Esophagus muscularis mucosa (tissue), 4 donors: ENCODE data around the gene ACTN4. TPM values are rescaled to one million over a fixed set of nuclear protein-coding genes. Genes with fewer than 3 reads are reported as not detected.

ENCODE experiments used
- DNase-seq: peaks from one replicate; pipeline ENCODE4 v3.0.0-alpha.2; 2017; ENCODE audit errors: extremely low spot score
- H3K27ac ChIP-seq, 4 donors: fragments of 200-600 bp; sonication (generic); replicated peaks in 1 of 4; 1 replicate in 3 of 4; 2 replicates in 1 of 4; pipeline ENCODE4 v1.5.1; 2016 to 2019; ENCODE audit warnings: mild to moderate bottlenecking in 1 of 4
- H3K27me3 ChIP-seq, 4 donors: fragments of 200-600 bp; sonication (generic); one replicate each; pipeline versions ENCODE4 v1.5.1 to v1.6.0; 2016 to 2019
- H3K36me3 ChIP-seq, 4 donors: fragments of 200-600 bp; sonication (generic); one replicate each; pipeline ENCODE4 v1.5.1; 2016 to 2019
- H3K4me1 ChIP-seq, 4 donors: fragments of 200-600 bp; sonication (generic); one replicate each; pipeline ENCODE4 v1.5.1; 2016 to 2019
- H3K4me3 ChIP-seq, 4 donors: fragments of 200-600 bp; sonication (generic); 1 replicate in 2 of 4; 2 replicates in 2 of 4; pipeline ENCODE4 v1.5.1; 2016 to 2019; ENCODE audit warnings: mild to moderate bottlenecking in 4 of 4, moderate library complexity in 1 of 4
- H3K9me3 ChIP-seq, 4 donors: fragments of 200-600 bp; sonication (generic); 1 replicate in 3 of 4; 2 replicates in 1 of 4; pipeline ENCODE4 v1.5.1; 2016 to 2019
- EP300 ChIP-seq: sonication (generic); formaldehyde crosslinking; IDR thresholded peaks from one replicate; pipeline ENCODE4 v1.6.1; 2017; ENCODE audit warnings: antibody characterized with exemption
- POLR2A ChIP-seq: fragments of 450-650 bp; IDR thresholded peaks from one replicate; pipeline ENCODE4 v1.6.1; 2017; ENCODE audit warnings: antibody characterized with exemption, moderate library complexity, mild to moderate bottlenecking, low read depth
- POLR2AphosphoS5 ChIP-seq, 2 donors: sonication (generic); formaldehyde crosslinking; IDR thresholded peaks; one replicate each; pipeline ENCODE4 v1.6.1; 2017; ENCODE audit warnings: antibody characterized with exemption in 2 of 2
- WGBS: methylation state at CpG from one replicate; pipeline ENCODE4 v1.1.5; 2018; 5-methylcytosine and 5-hydroxymethylcytosine counted together
- intact Hi-C: fragments of 100-400 bp; cut with DNase I; formaldehyde crosslinking; loops from one replicate; pipeline ENCODE4 v1.15.1; 2023
- total RNA-seq, 4 donors: library from RNA; depleted of rRNA; stranded (reverse); fragments of >200 nt; gene quantifications; one replicate each; pipeline versions ENCODE4 v1.1.0 to v1.2.1, GENCODE V29; 2016
- TF ChIP-seq, protein P1 (sequence below), 3 experiments: fragments of 200-600 bp in 2 of 3; fragments of 450-650 bp in 1 of 3; sonication (generic) in 2 of 3; IDR thresholded peaks; one replicate each; pipeline ENCODE4 v1.5.1; 2017 to 2019; ENCODE audit warnings: antibody characterized with exemption in 3 of 3, mild to moderate bottlenecking in 2 of 3, moderate library complexity in 1 of 3

ACTN4 gene
- total RNA-seq, 4 donors from 2014 or later = 416 to 816 (median 598) TPM

DNA sequence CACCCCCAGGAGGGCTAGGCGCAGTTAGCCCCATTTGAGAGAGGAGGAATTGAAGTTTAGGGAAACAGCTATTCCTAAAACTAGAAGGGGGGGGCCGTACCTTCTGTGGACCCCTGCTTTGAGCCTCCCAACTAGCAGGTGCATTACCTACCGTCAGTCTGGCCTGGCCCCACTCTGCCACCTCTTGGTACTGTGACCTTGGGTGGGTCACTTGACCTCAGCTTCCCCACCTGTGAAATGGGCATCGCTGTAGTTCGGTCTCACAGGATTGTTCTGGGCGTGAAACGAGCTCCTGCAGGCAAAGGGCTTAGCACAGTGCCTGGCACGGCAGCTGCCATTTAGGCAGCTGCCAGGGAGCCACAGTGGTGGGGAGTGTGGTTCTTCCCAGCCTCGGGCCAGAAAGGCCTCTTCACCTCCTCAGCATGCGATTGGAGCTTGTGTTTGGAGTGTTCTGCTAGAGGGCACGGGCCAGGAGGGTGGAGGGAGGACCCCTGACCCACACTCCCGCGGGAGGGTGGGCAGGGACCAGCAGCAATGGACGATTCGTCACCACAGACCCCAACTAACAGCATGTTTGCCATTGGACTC, 64.8 kb downstream of the ACTN4 start:
- H3K4me1 ChIP-seq = peaks cover 89 to 100% (median 91%) of the 10 kb centered on the region in 4 donors
- peaks cover 57 to 99% (median 94%) of the 10 kb centered on the region in 4 donors for H3K36me3 ChIP-seq
- H3K27ac ChIP-seq = peak overlapping the region; percentile 92 to 98 (median 96)

DNA sequence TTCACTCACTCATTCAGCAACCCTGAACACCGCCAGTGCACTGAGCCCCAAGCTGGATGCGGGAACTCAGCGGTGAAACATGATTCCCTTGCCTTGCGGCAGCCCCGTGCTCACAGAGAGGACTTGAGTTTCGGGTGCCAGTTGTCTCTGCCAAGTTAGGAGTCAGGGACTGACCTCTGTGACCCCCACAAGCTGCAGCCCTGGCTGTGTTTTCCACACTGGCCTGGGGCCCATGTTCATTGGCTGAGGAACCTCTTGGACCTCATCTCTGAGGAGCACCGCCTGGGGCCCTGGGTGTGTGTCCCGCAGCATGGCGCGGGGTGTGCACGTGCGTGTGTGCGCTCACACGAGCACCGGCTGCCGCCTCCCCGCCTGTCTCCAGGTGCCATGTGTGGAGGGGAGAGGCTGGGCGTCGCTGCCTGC, 65.8 kb downstream of the ACTN4 start:
- Histone ChIP-seq H3K36me3 (peaks cover 67 to 99% (median 94%) of the 10 kb centered on the region in 4 donors), H3K4me1 (peaks cover 80 to 94% (median 88%) of the 10 kb centered on the region in 4 donors)
- intact Hi-C loops = no loop called here

More for the DNA sequence above, 64.8 kb downstream of the ACTN4 start:
- no peak for DNase-seq
- Histone ChIP-seq H3K27me3 (no peaks in the 10 kb centered on the region), H3K4me3 (no peak overlapping the region), H3K9me3 (no peaks in the 10 kb centered on the region)
- TF ChIP-seq EP300 = no peak
- no peak for TF ChIP-seq POLR2A
- TF ChIP-seq, protein P1, sequence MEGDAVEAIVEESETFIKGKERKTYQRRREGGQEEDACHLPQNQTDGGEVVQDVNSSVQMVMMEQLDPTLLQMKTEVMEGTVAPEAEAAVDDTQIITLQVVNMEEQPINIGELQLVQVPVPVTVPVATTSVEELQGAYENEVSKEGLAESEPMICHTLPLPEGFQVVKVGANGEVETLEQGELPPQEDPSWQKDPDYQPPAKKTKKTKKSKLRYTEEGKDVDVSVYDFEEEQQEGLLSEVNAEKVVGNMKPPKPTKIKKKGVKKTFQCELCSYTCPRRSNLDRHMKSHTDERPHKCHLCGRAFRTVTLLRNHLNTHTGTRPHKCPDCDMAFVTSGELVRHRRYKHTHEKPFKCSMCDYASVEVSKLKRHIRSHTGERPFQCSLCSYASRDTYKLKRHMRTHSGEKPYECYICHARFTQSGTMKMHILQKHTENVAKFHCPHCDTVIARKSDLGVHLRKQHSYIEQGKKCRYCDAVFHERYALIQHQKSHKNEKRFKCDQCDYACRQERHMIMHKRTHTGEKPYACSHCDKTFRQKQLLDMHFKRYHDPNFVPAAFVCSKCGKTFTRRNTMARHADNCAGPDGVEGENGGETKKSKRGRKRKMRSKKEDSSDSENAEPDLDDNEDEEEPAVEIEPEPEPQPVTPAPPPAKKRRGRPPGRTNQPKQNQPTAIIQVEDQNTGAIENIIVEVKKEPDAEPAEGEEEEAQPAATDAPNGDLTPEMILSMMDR (IDR thresholded peaks at IDR 0.05) = no peak
- no peak for TF ChIP-seq POLR2AphosphoS5 (IDR thresholded peaks at IDR 0.05)
- WGBS = 80% methylated on average over 8 of the region's 15 CpGs
- intact Hi-C loops = no loop called here

DNA sequence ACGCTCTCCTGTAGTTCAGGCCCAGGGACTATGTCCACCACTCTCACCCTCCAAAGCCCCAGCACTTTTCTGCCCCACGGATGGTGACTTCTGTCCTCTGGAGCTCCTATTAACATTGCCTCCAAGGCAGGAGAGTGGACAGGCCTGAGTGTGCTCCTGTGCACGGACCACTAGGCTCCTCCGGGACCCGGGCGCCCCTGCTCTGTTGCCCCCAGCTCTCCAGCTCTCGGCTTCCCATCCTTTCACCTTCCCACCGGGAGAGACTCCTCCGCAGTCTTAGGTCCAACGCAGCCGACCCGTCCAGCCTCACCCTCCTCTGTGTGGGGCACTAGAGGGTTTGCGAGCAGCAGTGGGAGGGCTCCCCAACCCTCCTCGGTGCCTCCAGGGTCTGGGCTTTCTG, 66.4 kb downstream of the ACTN4 start:
- H3K27me3 ChIP-seq = no peaks in the 10 kb centered on the region
- intact Hi-C loops = no loop called here
- peak overlapping the region; percentile 92 to 98 (median 96) for H3K27ac ChIP-seq
- H3K9me3 ChIP-seq = no peaks in the 10 kb centered on the region
- 85% methylated on average over 14 of the region's 14 CpGs for WGBS
- peaks cover 66 to 99% (median 94%) of the 10 kb centered on the region in 4 donors for H3K36me3 ChIP-seq
- TF ChIP-seq POLR2A (no peak), POLR2AphosphoS5 (IDR thresholded peaks at IDR 0.05) (no peak), EP300 (no peak)
- TF ChIP-seq, protein P1 (IDR thresholded peaks at IDR 0.05) = no peak
- H3K4me1 ChIP-seq = peaks cover 80 to 94% (median 88%) of the 10 kb centered on the region in 4 donors
- DNase-seq = no peak
- no peak overlapping the region for H3K4me3 ChIP-seq

More for the DNA sequence above, 65.8 kb downstream of the ACTN4 start:
- no peak for TF ChIP-seq EP300
- TF ChIP-seq POLR2AphosphoS5 (IDR thresholded peaks at IDR 0.05) = peak; percentile 64 to 73
- WGBS = 33% methylated on average over 15 of the region's 19 CpGs
- Histone ChIP-seq H3K27me3 (no peaks in the 10 kb centered on the region), H3K27ac (peak overlapping the region; percentile 92 to 98 (median 96)), H3K4me3 (no peak overlapping the region), H3K9me3 (no peaks in the 10 kb centered on the region)
- DNase-seq = no peak

DNA sequence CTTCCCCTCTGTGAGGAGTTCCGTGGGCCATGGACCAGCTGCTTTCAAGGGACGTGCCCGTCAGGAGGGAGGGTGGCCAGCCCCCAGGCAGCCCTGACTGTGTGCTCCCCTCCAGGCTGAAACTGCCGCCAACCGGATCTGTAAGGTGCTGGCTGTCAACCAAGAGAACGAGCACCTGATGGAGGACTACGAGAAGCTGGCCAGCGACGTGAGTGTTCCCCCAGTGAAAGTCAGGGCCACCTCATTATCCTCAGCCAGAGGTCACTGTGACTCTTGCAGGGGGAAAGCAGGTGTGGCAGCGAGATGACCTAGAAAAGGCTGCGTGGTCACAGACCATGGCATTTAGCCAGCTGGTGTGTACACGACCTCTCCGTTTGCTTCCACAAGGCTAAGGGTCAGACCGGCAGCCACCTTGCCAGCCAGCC, 66.9 kb downstream of the ACTN4 start:
- H3K27ac ChIP-seq = peak overlapping the region; percentile 92 to 98 (median 96)
- no peak overlapping the region for H3K4me3 ChIP-seq
- H3K9me3 ChIP-seq = no peaks in the 10 kb centered on the region
- H3K4me1 ChIP-seq = peaks cover 80 to 94% (median 88%) of the 10 kb centered on the region in 4 donors
- WGBS = 74% methylated on average over 7 of the region's 14 CpGs
- peaks cover 61 to 99% (median 93%) of the 10 kb centered on the region in 4 donors for H3K36me3 ChIP-seq
- TF ChIP-seq POLR2AphosphoS5 (IDR thresholded peaks at IDR 0.05) = peak; percentile 36 to 41
- TF ChIP-seq, protein P1 (IDR thresholded peaks at IDR 0.05) = no peak
- TF ChIP-seq EP300 = no peak
- TF ChIP-seq POLR2A = no peak
- H3K27me3 ChIP-seq = no peaks in the 10 kb centered on the region
- intact Hi-C loops = no loop called here
- no peak for DNase-seq

DNA sequence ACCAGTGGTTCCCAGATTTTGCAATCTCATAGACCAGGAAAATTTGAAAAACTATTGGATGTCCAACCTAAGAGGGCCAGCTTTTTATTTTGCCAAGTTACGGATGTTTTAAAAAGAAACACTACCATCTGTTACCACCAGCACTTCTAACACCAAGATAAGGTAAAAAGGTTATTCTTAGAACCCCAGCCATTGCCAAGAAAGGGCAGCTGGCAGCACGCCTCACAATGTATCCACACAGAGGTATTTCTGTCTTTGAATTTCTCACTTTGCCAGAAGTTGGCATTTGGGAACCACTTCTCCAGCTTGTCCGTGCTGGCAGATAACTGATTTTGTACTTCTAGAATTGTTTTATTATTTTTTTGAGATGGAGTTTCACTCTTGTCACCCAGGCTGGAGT, 68.1 kb downstream of the ACTN4 start:
- no peaks in the 10 kb centered on the region for H3K9me3 ChIP-seq
- peaks cover 80 to 94% (median 88%) of the 10 kb centered on the region in 4 donors for H3K4me1 ChIP-seq
- peak overlapping the region; percentile 92 to 98 (median 96) for H3K27ac ChIP-seq
- no peaks in the 10 kb centered on the region for H3K27me3 ChIP-seq
- no peak overlapping the region for H3K4me3 ChIP-seq
- 64% methylated on average over 3 of the region's 3 CpGs for WGBS
- TF ChIP-seq, protein P1 (IDR thresholded peaks at IDR 0.05) = peak in 2 of 3 experiments; percentile 9 to 30
- TF ChIP-seq POLR2AphosphoS5 (IDR thresholded peaks at IDR 0.05) = peak; percentile 39 to 44
- no peak for TF ChIP-seq POLR2A
- H3K36me3 ChIP-seq = peaks cover 59 to 99% (median 94%) of the 10 kb centered on the region in 4 donors
- DNase-seq = no peak
- intact Hi-C loops = no loop called here
